Measurements from ENCODE around the gene TNXB.
"Not testable (repeated sequence)": the region's sequence is repeated elsewhere in the genome, so short reads cannot be mapped to it uniquely, and the experiment has no call there.

TNXB gene

GRCh38 chr6:32037598-32038524, 71.3 kb downstream of the TNXB start, which contains the start of gene CYP21A2:
Gene CYP21A2 (plus strand): TSS chr6:32038415. CDS start chr6:32038423, 8 bp downstream.
- DNase-seq (ENCODE audit: low read depth): not testable (repeated sequence)

- not testable (repeated sequence) for DNase-seq (ENCODE audit: low read depth)
Observed at GRCh38 chr6:32037136-32037535, 72.0 kb downstream of the TNXB start.

GRCh38 chr6:32035283-32036013, 73.7 kb downstream of the TNXB start:
- not testable (repeated sequence) for DNase-seq (ENCODE audit: low read depth)

DNA sequence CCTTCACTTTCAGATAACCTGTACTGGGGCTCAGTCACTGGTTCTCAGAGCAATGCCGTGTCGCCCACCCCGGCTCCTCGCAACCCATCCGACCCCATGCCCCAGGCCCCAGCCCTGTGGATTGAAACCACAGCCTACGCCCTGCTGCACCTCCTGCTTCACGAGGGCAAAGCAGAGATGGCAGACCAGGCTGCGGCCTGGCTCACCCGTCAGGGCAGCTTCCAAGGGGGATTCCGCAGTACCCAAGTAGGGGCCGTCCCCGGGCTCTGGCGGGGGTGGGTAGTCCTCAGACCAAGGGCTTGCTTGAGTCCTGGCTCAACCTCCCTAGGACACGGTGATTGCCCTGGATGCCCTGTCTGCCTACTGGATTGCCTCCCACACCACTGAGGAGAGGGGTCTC, 79.6 kb downstream of the TNXB start:
- DNase-seq (ENCODE audit: low read depth): not testable (repeated sequence)

GRCh38 chr6:32028631-32029030, 80.5 kb downstream of the TNXB start:
- DNase-seq (ENCODE audit: low read depth): not testable (repeated sequence)

DNA sequence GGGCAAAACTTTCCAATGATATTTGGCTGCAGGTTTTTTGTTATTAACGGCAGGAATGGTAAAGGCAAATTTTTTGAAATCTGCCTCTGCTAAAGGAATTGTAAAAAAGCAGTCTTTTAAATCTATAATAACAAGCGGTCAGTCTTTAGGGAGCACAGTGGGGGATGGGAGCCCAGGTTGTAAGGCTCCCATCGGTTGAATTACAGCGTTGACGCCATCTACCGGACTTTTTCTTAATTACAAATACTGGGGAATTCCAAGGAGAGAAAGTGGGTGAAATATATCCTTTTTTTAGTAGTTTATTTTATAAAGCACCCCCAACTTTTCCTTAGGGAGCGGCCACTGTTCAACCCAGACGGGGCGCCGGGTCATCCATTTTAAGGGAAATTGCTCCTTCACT, 87.0 kb downstream of the TNXB start:
- not testable (repeated sequence) for DNase-seq (ENCODE audit: low read depth)

- DNase-seq (ENCODE audit: low read depth): not testable (repeated sequence)
Observed at GRCh38 chr6:32014547-32014946, 94.6 kb downstream of the TNXB start, which contains the start of gene C4B. Gene C4B (plus strand): TSS chr6:32014795. CDS start chr6:32014846, 51 bp downstream.

- not testable (repeated sequence) for DNase-seq (ENCODE audit: low read depth)
Observed at GRCh38 chr6:32013738-32014137, 95.4 kb downstream of the TNXB start.

DNA sequence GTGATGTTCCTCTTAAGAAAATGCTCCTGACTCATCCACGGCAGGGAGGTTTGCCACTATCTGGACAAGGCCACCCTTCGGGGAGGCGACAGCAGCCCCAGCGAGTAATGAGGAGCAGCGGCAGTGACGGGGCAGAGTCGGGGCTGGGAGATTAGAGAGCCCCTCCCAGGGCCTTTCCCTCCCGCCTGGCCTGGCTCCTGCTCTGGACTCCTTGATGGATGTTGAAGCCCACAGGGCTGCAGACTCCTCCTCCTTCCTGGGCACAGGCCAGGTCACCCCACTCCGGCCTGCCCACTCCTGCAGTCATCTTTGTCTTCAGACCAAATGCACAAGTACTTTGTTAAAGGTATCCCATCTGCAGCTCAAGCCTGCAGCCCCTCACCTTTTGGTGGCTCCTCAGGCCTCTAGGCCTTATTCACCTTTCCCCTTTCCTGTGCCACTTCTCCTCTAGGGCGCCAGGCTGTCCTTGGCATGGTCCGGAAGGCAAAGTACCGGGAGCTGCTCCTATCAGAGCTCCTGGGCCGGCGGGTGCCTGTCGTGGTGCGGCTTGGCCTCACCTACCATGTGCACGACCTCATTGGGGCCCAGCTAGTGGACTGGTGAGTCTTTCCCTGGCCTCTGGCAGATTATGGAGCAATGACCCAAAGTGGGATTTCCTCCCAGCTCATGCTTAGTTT, 96.1 kb downstream of the TNXB start:
- DNase-seq (ENCODE audit: low read depth): not testable (repeated sequence)

GRCh38 chr6:32010856-32011530, 98.1 kb downstream of the TNXB start:
- not testable (repeated sequence) for DNase-seq (ENCODE audit: low read depth)

DNA sequence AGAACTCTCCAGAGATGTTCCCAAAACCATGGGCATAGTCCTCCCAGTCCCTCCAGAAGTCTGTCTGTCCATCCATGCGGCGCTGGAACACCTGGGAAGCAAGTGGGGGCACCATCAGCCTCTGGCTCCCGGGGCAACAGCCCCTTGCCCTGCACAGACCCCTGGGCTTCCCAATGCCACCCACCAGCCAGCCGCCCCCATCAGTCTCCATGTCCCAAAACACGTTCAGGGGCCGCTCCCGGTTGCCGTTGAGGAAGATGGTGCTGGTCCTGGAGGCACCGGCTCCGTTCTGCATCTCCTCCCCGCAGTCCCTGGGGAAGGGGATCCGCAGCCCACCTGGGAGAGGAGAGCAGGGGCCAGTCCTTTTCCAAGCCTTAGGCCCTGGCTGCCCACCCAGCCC, 99.6 kb downstream of the TNXB start:
- not testable (repeated sequence) for DNase-seq (ENCODE audit: low read depth)

GRCh38 chr6:32008616-32009015, 100.5 kb downstream of the TNXB start:
- not testable (repeated sequence) for DNase-seq (ENCODE audit: low read depth)

DNA sequence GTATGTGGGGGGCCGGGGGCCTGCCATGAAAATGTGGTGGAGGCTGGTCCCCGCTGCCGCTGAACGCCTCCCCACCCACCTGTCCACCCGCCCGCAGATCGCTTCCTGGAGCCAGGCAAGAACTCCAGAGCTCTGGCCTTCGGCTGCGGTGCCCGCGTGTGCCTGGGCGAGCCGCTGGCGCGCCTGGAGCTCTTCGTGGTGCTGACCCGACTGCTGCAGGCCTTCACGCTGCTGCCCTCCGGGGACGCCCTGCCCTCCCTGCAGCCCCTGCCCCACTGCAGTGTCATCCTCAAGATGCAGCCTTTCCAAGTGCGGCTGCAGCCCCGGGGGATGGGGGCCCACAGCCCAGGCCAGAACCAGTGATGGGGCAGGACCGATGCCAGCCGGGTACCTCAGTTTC, 101.1 kb downstream of the TNXB start:
- not testable (repeated sequence) for DNase-seq (ENCODE audit: low read depth)

DNA sequence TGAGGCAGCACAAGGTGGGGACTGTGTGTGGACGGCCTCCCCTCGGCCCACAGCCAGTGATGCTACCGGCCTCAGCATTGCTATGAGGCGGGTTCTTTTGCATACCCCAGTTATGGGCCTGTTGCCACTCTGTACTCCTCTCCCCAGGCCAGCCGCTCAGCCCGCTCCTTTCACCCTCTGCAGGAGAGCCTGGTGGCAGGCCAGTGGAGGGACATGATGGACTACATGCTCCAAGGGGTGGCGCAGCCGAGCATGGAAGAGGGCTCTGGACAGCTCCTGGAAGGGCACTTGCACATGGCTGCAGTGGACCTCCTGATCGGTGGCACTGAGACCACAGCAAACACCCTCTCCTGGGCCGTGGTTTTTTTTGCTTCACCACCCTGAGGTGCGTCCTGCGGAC, 102.1 kb downstream of the TNXB start:
- DNase-seq (ENCODE audit: low read depth): not testable (repeated sequence)

- not testable (repeated sequence) for DNase-seq (ENCODE audit: low read depth)
Observed at GRCh38 chr6:32005991-32006529, 103.1 kb downstream of the TNXB start.

- DNase-seq (ENCODE audit: low read depth): not testable (repeated sequence)
Observed at GRCh38 chr6:32005538-32005880, 103.6 kb downstream of the TNXB start.

- DNase-seq (ENCODE audit: low read depth): not testable (repeated sequence)
Observed at GRCh38 chr6:32004864-32005537, 104.1 kb downstream of the TNXB start.

DNA sequence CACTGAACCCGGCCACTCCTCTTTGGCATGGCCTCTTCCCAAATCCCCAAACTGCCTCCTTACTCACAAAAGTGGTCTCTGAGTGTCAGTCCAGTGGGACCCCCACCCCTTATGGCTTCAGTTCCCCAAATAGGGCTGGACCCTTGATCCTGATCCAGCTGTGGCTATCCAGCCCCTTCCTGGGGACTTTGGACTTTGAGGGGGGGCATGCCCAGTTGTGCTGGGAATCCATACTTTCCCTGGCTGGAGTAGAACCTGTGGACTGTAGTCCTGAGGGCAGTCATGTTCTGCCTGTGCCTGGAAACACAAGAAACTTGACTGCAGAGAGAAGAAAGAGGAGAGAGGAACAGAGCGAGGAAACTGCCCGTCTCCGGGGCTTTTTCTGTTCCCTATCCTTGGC, 104.7 kb downstream of the TNXB start:
- not testable (repeated sequence) for DNase-seq (ENCODE audit: low read depth)

- not testable (repeated sequence) for DNase-seq (ENCODE audit: low read depth)
Observed at GRCh38 chr6:32003301-32003700, 105.8 kb downstream of the TNXB start.

DNA sequence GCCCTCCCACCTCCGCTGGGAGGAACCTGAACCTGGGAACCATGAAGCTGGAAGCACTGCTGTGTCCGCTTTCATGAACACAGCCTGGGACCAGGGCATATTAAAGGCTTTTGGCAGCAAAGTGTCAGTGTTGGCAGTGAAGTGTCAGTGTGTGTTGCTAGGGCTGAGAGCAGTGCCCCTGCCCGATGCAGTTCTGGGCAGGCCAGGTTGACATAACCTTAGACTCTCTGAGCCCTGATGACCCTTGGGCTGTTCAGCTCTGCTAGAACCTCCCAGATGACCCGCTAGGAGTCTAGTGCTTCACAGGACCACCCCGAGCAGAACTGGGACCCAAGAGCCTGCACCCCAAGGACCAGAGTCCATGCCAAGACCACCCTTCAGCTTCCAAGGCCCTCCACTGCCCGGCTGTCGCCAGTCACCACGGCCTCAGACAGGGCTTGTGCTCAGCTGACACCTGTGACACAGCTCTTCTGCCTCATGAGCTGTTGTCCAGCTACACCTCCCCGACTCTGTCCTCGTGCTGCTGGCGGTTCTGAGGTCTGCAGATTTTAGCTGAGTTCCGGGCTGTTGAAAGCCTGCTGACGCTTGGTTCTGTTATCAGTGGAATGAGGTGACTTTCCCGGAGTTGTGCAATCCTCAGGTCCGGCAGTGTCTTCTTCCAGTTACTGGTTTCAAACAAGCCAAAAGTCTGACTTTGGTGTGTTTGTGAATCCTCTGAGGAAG, 106.4 kb downstream of the TNXB start:
- not testable (repeated sequence) for DNase-seq (ENCODE audit: low read depth)
